K562 (cell line): ENCODE measurements around the gene MET. TPM values are rescaled to one million over a fixed set of nuclear protein-coding genes. Genes with fewer than 3 reads are reported as not detected.

Experiments used
- ATAC-seq: fragments of 200-7000 bp; cut with Tn5 transposase; 3 replicates; pipeline ENCODE4 v1.9.1; 2020; ENCODE audit warnings: moderate library complexity
- BruUV-seq: library from RNA; stranded (reverse); fragments of 400-500 nt; replicated peaks from 2 replicates; lab custom pipeline; 2021; lab: Mats Ljungman, UMichigan
- CTCF ChIA-PET: fragments of 300-600 bp; formaldehyde crosslinking; extraction: SDS; loops from one replicate; lab custom pipeline; 2021; ENCODE audit warnings: low intra/inter-chr PET ratio; lab: Yijun Ruan, JAX
- POLR2A ChIA-PET: fragments of 300-600, 350-650 bp; sonication (Branson Sonifier 250); formaldehyde crosslinking; extraction: SDS; loops from one replicate; lab custom pipeline; 2021; ENCODE audit warnings: antibody characterized with exemption, inconsistent platforms; lab: Yijun Ruan, JAX
- DNase-seq, 4 experiments: peaks; one replicate each; pipeline versions ENCODE4 v3.0.0 to v3.0.0-alpha.2; 2011 to 2018; ENCODE audit warnings: low spot score in 3 of 4, mixed read lengths in 3 of 4; ENCODE audit errors: extremely low read depth in 1 of 4
- FAIRE-seq: peaks from 2 replicates; lab custom pipeline; 2011; peaks lifted over from hg19 to GRCh38; lab: Jason Lieb, UNC
- H2AFZ ChIP-seq: 2 replicates; pipeline ENCODE4 v1.6.0; 2011; ENCODE audit warnings: low read depth, low read length, control low read depth, inconsistent platforms
- H3K27ac ChIP-seq: fragments of 200-600 bp; 3 replicates; pipeline ENCODE4 v1.8.0; 2011; ENCODE audit warnings: low read depth, mild to moderate bottlenecking, control low read depth, inconsistent platforms, low read length, moderate library complexity, mixed read lengths; ENCODE audit errors: extremely low read depth
- H3K27me3 ChIP-seq, 2 experiments: fragments of 300-600 bp in 1 of 2; 2 replicates in 1 of 2; 3 replicates in 1 of 2; pipeline versions ENCODE4 v1.6.0 to v1.8.0; 2011; ENCODE audit warnings: inconsistent platforms in 2 of 2, low read length in 2 of 2, mild to moderate bottlenecking in 1 of 2, mixed read lengths in 1 of 2, moderate library complexity in 1 of 2; ENCODE audit not compliant: control insufficient read depth in 2 of 2, insufficient read depth in 2 of 2
- H3K36me3 ChIP-seq: fragments of 300-600 bp; 3 replicates; pipeline ENCODE4 v1.8.0; 2011; ENCODE audit warnings: mild to moderate bottlenecking, low read length, inconsistent platforms; ENCODE audit not compliant: control insufficient read depth, insufficient read depth
- H3K4me1 ChIP-seq, 2 experiments: fragments of 200-600 bp in 1 of 2; replicated peaks in 1 of 2; 2 replicates in 1 of 2; 3 replicates in 1 of 2; pipeline versions ENCODE4 v1.5.1 to v1.8.0; 2011; ENCODE audit warnings: inconsistent platforms in 2 of 2, low read length in 2 of 2, mild to moderate bottlenecking in 1 of 2, mixed read lengths in 1 of 2, moderate library complexity in 1 of 2; ENCODE audit not compliant: control insufficient read depth in 2 of 2, insufficient read depth in 2 of 2
- H3K4me2 ChIP-seq: 2 replicates; pipeline ENCODE4 v1.6.1; 2011; ENCODE audit warnings: low read length, control low read depth, inconsistent platforms, mixed read lengths; ENCODE audit not compliant: insufficient read depth
- H3K4me3 ChIP-seq: fragments of 200-600 bp; sonication (generic), shearing (Covaris generic); 2 replicates; pipeline ENCODE4 v1.5.1; 2016; ENCODE audit warnings: control low read depth, inconsistent platforms
- H3K79me2 ChIP-seq: fragments of 200-600 bp; 3 replicates; pipeline ENCODE4 v1.8.0; 2011; ENCODE audit warnings: low read length, inconsistent platforms; ENCODE audit not compliant: control insufficient read depth, insufficient read depth
- H3K9ac ChIP-seq, 2 experiments: 2 replicates each; pipeline versions ENCODE4 v1.6.0 to v1.6.1; 2011; ENCODE audit warnings: low read depth in 2 of 2, low read length in 2 of 2, control low read depth in 1 of 2, inconsistent platforms in 1 of 2, mild to moderate bottlenecking in 1 of 2, mixed read lengths in 1 of 2; ENCODE audit not compliant: insufficient read depth in 1 of 2
- H3K9me1 ChIP-seq: one replicate; pipeline ENCODE4 v1.6.0; 2011; ENCODE audit warnings: inconsistent platforms, mild to moderate bottlenecking, low read length, moderate library complexity; ENCODE audit not compliant: control insufficient read depth, insufficient read depth
- H3K9me3 ChIP-seq: replicated peaks from 2 replicates; pipeline ENCODE4 v1.5.1; 2011; ENCODE audit warnings: low read depth, low read length, inconsistent platforms; ENCODE audit not compliant: control insufficient read depth, insufficient read depth
- H4K20me1 ChIP-seq: replicated peaks from 2 replicates; pipeline ENCODE4 v1.6.1; 2011; ENCODE audit warnings: low read length, inconsistent platforms, mixed read lengths; ENCODE audit not compliant: control insufficient read depth, insufficient read depth
- E2F4 ChIP-seq: sonication (generic); formaldehyde crosslinking; IDR thresholded peaks from 2 replicates; pipeline ENCODE4 v1.8.0; 2022; ENCODE audit warnings: mild to moderate bottlenecking, low read depth, missing genetic modification reagents
- FOXJ2 ChIP-seq: fragments of 200-800 bp; sonication (Bioruptor generic); IDR thresholded peaks from 2 replicates; pipeline ENCODE4 v1.6.1; 2016; ENCODE audit warnings: missing genetic modification characterization, missing compliant biosample characterization
- KAT2B ChIP-seq: IDR thresholded peaks from one replicate; pipeline ENCODE4 v1.6.1; 2012; ENCODE audit warnings: low read depth, mild to moderate bottlenecking, control low read depth, inconsistent platforms, low read length, moderate library complexity
- TAF15 ChIP-seq: fragments of 200-400 bp; formaldehyde crosslinking; IDR thresholded peaks from 2 replicates; pipeline ENCODE4 v1.6.1; 2017; ENCODE audit warnings: mild to moderate bottlenecking, low read depth, low read length, moderate library complexity
- WGBS: fragments of 100-300 bp; shearing (Covaris generic); methylation state at CpG from one replicate; pipeline ENCODE4 v1.1.6; 2016; ENCODE audit warnings: low coverage, mixed read lengths; ENCODE audit not compliant: insufficient coverage; ENCODE audit errors: missing lambda C conversion rate; 5-methylcytosine and 5-hydroxymethylcytosine counted together
- in situ Hi-C: fragments of 300-500 bp; cut with MboI; formaldehyde crosslinking; loops from 4 replicates; pipeline ENCODE4 v1.15.0; 2018; ENCODE audit warnings: inconsistent platforms, mixed read lengths
- intact Hi-C: fragments of 100-400 bp; cut with micrococcal nuclease; formaldehyde crosslinking; loops from 2 replicates; pipeline ENCODE4 v1.14.2; 2022
- polyA plus RNA-seq, 8 experiments: library from polyadenylated mRNA; depleted of rRNA in 4 of 8; stranded (reverse) in 5 of 8; unstranded in 3 of 8; fragments of >200 nt; fragmentation: Nextera tagmentation in 2 of 8; fragmentation: Illumina TruSeq in 1 of 8; extraction: Ambion mirVana in 2 of 8; extraction: Trizol in 1 of 8; gene quantifications; 2 replicates each; pipeline versions ENCODE4 v1.2.1 to v1.2.3, GENCODE V29; 2011 to 2014; ENCODE audit warnings: inconsistent platforms in 1 of 8, missing spikeins in 1 of 8
- total RNA-seq, 7 experiments: library from RNA; depleted of rRNA in 6 of 7; stranded (reverse); fragments of >200 nt in 6 of 7; fragmentation: Illumina TruSeq in 2 of 7; extraction: Trizol in 2 of 7; gene quantifications; 2 replicates each; pipeline versions ENCODE4 v1.2.1 to v1.2.3, GENCODE V29; 2011 to 2021; ENCODE audit warnings: low replicate concordance in 1 of 7

The MET gene
- total and polyA plus RNA-seq, 9 of the 15 experiments (the other 6 are each of a cell fraction or from before 2014, with no cell fraction given) = 0.84 to 2.4 (median 1.1) TPM

- no peak for TF ChIP-seq E2F4 (CRISPR knock-in tag)
Observed at GRCh38 chr7:116669769-116670168, 2.2 kb upstream of the MET start (continued).

- in situ Hi-C loops (no loop called here), intact Hi-C loops (loop anchor here (1.0 kb wide), 1 partner anchor 139 kb away; no protein-coding TSS in a partner anchor)
- Histone ChIP-seq H4K20me1 (no peaks in the 10 kb centered on the region), H3K27me3 (peaks cover 16 to 28% of the 10 kb centered on the region in 2 experiments), H3K4me3 (no peak overlapping the region), H3K9ac (no peak overlapping the region), H3K27ac (no peak overlapping the region), H3K4me1 (peaks cover 0 to 11% of the 10 kb centered on the region in 2 experiments; a peak in 2 of 5 replicates), H3K79me2 (no peaks in the 10 kb centered on the region), H2AFZ (no peak overlapping the region), H3K4me2 (no peak overlapping the region), H3K36me3 (no peaks in the 10 kb centered on the region), H3K9me3 (no peaks in the 10 kb centered on the region), H3K9me1 (no peaks in the 10 kb centered on the region)
- WGBS = 23% methylated on average over 3 of the region's 3 CpGs
- TF ChIP-seq KAT2B (no peak), FOXJ2 (peak; percentile 93), TAF15 (no peak)
- DNase-seq (no peak), FAIRE-seq (no peak), ATAC-seq (no peak)
- no TSS peak for BruUV-seq
- POLR2A ChIA-PET = no interaction called here
- CTCF ChIA-PET = interaction anchor here (0.6 to 2.6 kb wide), 2 partner anchors 139 to 412 kb away, joined by 3 to 32 read pairs; no protein-coding TSS in a partner anchor
Observed at GRCh38 chr7:116670409-116671015, 1.5 kb upstream of the MET start.
